DMS 273 treated with DMSO at 0.1 percent for 48 hours (cell line): ENCODE data around the gene MT1A.

ENCODE experiments used
- DNase-seq: peaks from one replicate; lab custom pipeline; 2025; lab: John Stamatoyannopoulos, UW

Gene MT1A

GRCh38 chr16:56631197-56631596 is 7.3 kb upstream of the MT1A start:
- no peak for DNase-seq

GRCh38 chr16:56631832-56632155 is 6.7 kb upstream of the MT1A start:
- DNase-seq, result no peak

GRCh38 chr16:56632156-56632847 is 6.2 kb upstream of the MT1A start, which contains the start of gene MT1M:
Gene MT1M, plus strand, starts transcription at chr16:56632659. Its CDS starts 73 bp downstream, at chr16:56632732.
- DNase-seq, result no peak

- no peak for DNase-seq
Observed at GRCh38 chr16:56632848-56633365, 5.6 kb upstream of the MT1A start.

- no peak for DNase-seq
Observed at GRCh38 chr16:56633535-56633934, 4.9 kb upstream of the MT1A start.

- DNase-seq, result no peak
Observed at GRCh38 chr16:56634715-56635440, 3.6 kb upstream of the MT1A start.

- DNase-seq, result no peak
Observed at GRCh38 chr16:56635441-56635967, 3.0 kb upstream of the MT1A start.

GRCh38 chr16:56636616-56637413 is 1.7 kb upstream of the MT1A start:
- DNase-seq, result no peak

- no peak for DNase-seq
Observed at GRCh38 chr16:56639045-56639444, 579 bp downstream of the MT1A start.

GRCh38 chr16:56640076-56640475 is 1.6 kb downstream of the MT1A start:
- DNase-seq, result no peak

- DNase-seq, result no peak
Observed at GRCh38 chr16:56641166-56641565, 2.7 kb downstream of the MT1A start.

- DNase-seq, result no peak
Observed at GRCh38 chr16:56643080-56643778, 4.8 kb downstream of the MT1A start.

GRCh38 chr16:56643833-56644232 is 5.4 kb downstream of the MT1A start:
- no peak for DNase-seq

GRCh38 chr16:56645311-56645710 is 6.8 kb downstream of the MT1A start:
- DNase-seq, result no peak

GRCh38 chr16:56645838-56646237 is 7.4 kb downstream of the MT1A start:
- DNase-seq, result no peak

GRCh38 chr16:56647641-56648431 is 9.4 kb downstream of the MT1A start:
- DNase-seq, result no peak

- DNase-seq, result no peak
Observed at GRCh38 chr16:56649271-56649670, 10.8 kb downstream of the MT1A start.

GRCh38 chr16:56649820-56650219 is 11.4 kb downstream of the MT1A start:
- no peak for DNase-seq

GRCh38 chr16:56651586-56651985 is 13.1 kb downstream of the MT1A start, which contains the start of gene MT1B:
Gene MT1B, plus strand, starts transcription at chr16:56651886. Its CDS starts 68 bp downstream, at chr16:56651954.
- no peak for DNase-seq

GRCh38 chr16:56652600-56652999 is 14.1 kb downstream of the MT1A start:
- no peak for DNase-seq

- no peak for DNase-seq
Observed at GRCh38 chr16:56653218-56653617, 14.8 kb downstream of the MT1A start.
